MM.1S (cell line): Measurements from ENCODE around the gene ITPKA.
A peak's percentile ranks its signal among the peaks of the same experiment; 100 is the strongest.

ENCODE experiments used
- DNase-seq: peaks from one replicate; pipeline ENCODE4 v3.0.0-alpha.2; 2015
- H2AFZ ChIP-seq: fragments of 300-600 bp; sonication (generic); 2 replicates; pipeline ENCODE4 v1.6.0; 2016; ENCODE audit warnings: antibody characterized with exemption, low read length
- H3F3A ChIP-seq: fragments of 300-600 bp; sonication (generic); 2 replicates; pipeline ENCODE4 v1.6.1; 2016; ENCODE audit warnings: mild to moderate bottlenecking, antibody characterized with exemption, low read length, moderate library complexity, mixed read lengths; ENCODE audit not compliant: insufficient read depth
- H3K27ac ChIP-seq: fragments of 300-600 bp; sonication (generic); 2 replicates; pipeline ENCODE4 v1.5.1; 2016; ENCODE audit warnings: mild to moderate bottlenecking, low read length
- H3K27me3 ChIP-seq: fragments of 300-600 bp; sonication (generic); replicated peaks from 2 replicates; pipeline ENCODE4 v1.6.0; 2016; ENCODE audit warnings: low read length; ENCODE audit not compliant: insufficient read depth
- H3K36me3 ChIP-seq: fragments of 300-600 bp; sonication (generic); replicated peaks from 2 replicates; pipeline ENCODE4 v1.6.1; 2016; ENCODE audit warnings: mild to moderate bottlenecking, low read length, mixed read lengths; ENCODE audit not compliant: insufficient read depth
- H3K4me1 ChIP-seq: fragments of 300-600 bp; sonication (generic); 2 replicates; pipeline ENCODE4 v1.6.1; 2016; ENCODE audit warnings: low read length, mixed read lengths
- H3K4me2 ChIP-seq: fragments of 300-600 bp; sonication (generic); 2 replicates; pipeline ENCODE4 v1.6.0; 2016; ENCODE audit warnings: low read depth, low read length
- H3K4me3 ChIP-seq: fragments of 300-600 bp; sonication (generic); 2 replicates; pipeline ENCODE4 v1.5.1; 2016; ENCODE audit warnings: low read length, mixed read lengths
- H3K79me2 ChIP-seq: fragments of 300-600 bp; sonication (generic); 2 replicates; pipeline ENCODE4 v1.6.1; 2016; ENCODE audit warnings: mixed run types, low read length, mixed read lengths
- H3K9ac ChIP-seq: fragments of 300-600 bp; sonication (generic); 2 replicates; pipeline ENCODE4 v1.6.1; 2016; ENCODE audit warnings: low read length, mixed read lengths
- H3K9me2 ChIP-seq: fragments of 300-600 bp; sonication (generic); replicated peaks from 2 replicates; pipeline ENCODE4 v1.6.1; 2016; ENCODE audit warnings: mild to moderate bottlenecking, low read length, mixed read lengths; ENCODE audit not compliant: insufficient read depth
- H3K9me3 ChIP-seq: fragments of 300-600 bp; sonication (generic); replicated peaks from 2 replicates; pipeline ENCODE4 v1.6.1; 2016; ENCODE audit warnings: mild to moderate bottlenecking, low read length, mixed read lengths; ENCODE audit not compliant: insufficient read depth
- H4K20me1 ChIP-seq: fragments of 300-600 bp; sonication (generic); 2 replicates; pipeline ENCODE4 v1.6.1; 2016; ENCODE audit warnings: mild to moderate bottlenecking, low read length, moderate library complexity, mixed read lengths; ENCODE audit not compliant: insufficient read depth
- EZH2 ChIP-seq: fragments of 300-600 bp; sonication (generic); optimal IDR thresholded peaks from 2 replicates; pipeline ENCODE3; 2017; ENCODE audit warnings: low read depth, mild to moderate bottlenecking, antibody characterized with exemption, low read length, mixed read lengths
- EZH2phosphoT487 ChIP-seq: fragments of 300-600 bp; sonication (generic); IDR thresholded peaks from 2 replicates; pipeline ENCODE4 v1.6.1; 2018; ENCODE audit warnings: antibody characterized with exemption, low read length
- TF ChIP-seq, protein P1 (sequence below): fragments of 300-600 bp; sonication (generic); IDR thresholded peaks from 2 replicates; pipeline ENCODE4 v1.5.1; 2016; ENCODE audit warnings: antibody characterized with exemption, low read length, mixed read lengths

ITPKA gene

DNA sequence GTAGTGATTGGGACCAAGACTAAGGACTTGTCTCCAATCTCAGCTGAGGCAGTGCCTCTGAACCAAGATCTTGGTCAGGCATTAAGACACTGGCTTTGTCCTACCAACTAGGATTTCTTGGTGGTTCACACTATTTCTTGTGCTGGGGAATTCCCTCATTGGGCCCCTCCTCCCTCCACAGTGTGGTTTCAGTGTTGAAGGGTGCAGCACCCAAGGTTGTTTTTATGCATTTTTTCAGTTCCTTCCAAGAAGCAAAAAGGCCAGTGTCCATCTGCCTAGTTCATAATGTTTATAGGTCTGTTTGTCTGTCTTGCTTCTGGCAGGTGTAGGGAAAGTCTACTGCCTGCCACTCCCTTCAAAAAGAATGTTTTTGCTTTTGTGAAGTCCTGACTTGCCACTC is 10.6 kb upstream of the ITPKA start:
- Histone ChIP-seq H4K20me1 (no peaks in the 10 kb centered on the region; the same call in 1 of the 2 replicates), H3K4me2 (peak overlapping the region; percentile 34), H3K9ac (no peak overlapping the region; the same call in 1 of the 2 replicates), H3K36me3 (no peaks in the 10 kb centered on the region), H3K9me2 (no peaks in the 10 kb centered on the region), H3K9me3 (no peaks in the 10 kb centered on the region), H2AFZ (no peak overlapping the region), H3K27ac (peak overlapping the region; percentile 33; the same call in 1 of the 2 replicates), H3K4me1 (peaks cover 19% of the 10 kb centered on the region), H3K79me2 (no peaks in the 10 kb centered on the region), H3K27me3 (no peaks in the 10 kb centered on the region), H3F3A (peaks cover 6% of the 10 kb centered on the region; the same call in 1 of the 2 replicates), H3K4me3 (no peak overlapping the region)
- peak; percentile 45 for DNase-seq
- TF ChIP-seq EZH2phosphoT487 (no peak), EZH2 (no peak)
- TF ChIP-seq, protein P1, sequence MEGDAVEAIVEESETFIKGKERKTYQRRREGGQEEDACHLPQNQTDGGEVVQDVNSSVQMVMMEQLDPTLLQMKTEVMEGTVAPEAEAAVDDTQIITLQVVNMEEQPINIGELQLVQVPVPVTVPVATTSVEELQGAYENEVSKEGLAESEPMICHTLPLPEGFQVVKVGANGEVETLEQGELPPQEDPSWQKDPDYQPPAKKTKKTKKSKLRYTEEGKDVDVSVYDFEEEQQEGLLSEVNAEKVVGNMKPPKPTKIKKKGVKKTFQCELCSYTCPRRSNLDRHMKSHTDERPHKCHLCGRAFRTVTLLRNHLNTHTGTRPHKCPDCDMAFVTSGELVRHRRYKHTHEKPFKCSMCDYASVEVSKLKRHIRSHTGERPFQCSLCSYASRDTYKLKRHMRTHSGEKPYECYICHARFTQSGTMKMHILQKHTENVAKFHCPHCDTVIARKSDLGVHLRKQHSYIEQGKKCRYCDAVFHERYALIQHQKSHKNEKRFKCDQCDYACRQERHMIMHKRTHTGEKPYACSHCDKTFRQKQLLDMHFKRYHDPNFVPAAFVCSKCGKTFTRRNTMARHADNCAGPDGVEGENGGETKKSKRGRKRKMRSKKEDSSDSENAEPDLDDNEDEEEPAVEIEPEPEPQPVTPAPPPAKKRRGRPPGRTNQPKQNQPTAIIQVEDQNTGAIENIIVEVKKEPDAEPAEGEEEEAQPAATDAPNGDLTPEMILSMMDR, result no peak

DNA sequence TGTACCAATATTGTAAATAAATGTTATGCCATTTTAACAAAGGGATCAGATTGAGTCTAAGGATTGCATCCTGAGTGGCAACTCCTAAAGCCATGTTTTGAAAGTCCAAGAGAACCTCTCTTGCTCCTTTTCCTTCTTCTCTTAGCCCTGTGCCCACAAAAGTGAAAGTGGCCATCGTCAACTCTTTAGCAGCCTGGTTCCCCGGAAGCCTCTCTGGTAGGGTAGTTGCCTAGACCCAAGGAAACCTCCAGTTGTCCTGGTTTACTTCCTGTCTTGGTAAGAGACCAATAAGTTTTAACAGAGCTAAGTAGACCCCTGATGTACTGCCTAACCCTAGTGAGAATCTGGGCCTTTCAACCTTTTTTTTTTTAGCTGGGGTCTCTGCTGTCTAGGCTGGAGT is 10.2 kb upstream of the ITPKA start:
- TF ChIP-seq, protein P1, result no peak
- no peak for TF ChIP-seq EZH2
- no peak for TF ChIP-seq EZH2phosphoT487
- Histone ChIP-seq H3K36me3 (no peaks in the 10 kb centered on the region), H3K4me1 (peaks cover 19% of the 10 kb centered on the region), H3K4me3 (no peak overlapping the region), H3F3A (peaks cover 4% of the 10 kb centered on the region; the same call in 1 of the 2 replicates), H4K20me1 (no peaks in the 10 kb centered on the region; the same call in 1 of the 2 replicates), H3K27ac (peak overlapping the region; percentile 33; the same call in 1 of the 2 replicates), H3K9me3 (no peaks in the 10 kb centered on the region), H3K9ac (no peak overlapping the region; the same call in 1 of the 2 replicates), H2AFZ (no peak overlapping the region), H3K9me2 (no peaks in the 10 kb centered on the region), H3K79me2 (no peaks in the 10 kb centered on the region), H3K27me3 (no peaks in the 10 kb centered on the region), H3K4me2 (peak overlapping the region; percentile 34)
- no peak for DNase-seq

DNA sequence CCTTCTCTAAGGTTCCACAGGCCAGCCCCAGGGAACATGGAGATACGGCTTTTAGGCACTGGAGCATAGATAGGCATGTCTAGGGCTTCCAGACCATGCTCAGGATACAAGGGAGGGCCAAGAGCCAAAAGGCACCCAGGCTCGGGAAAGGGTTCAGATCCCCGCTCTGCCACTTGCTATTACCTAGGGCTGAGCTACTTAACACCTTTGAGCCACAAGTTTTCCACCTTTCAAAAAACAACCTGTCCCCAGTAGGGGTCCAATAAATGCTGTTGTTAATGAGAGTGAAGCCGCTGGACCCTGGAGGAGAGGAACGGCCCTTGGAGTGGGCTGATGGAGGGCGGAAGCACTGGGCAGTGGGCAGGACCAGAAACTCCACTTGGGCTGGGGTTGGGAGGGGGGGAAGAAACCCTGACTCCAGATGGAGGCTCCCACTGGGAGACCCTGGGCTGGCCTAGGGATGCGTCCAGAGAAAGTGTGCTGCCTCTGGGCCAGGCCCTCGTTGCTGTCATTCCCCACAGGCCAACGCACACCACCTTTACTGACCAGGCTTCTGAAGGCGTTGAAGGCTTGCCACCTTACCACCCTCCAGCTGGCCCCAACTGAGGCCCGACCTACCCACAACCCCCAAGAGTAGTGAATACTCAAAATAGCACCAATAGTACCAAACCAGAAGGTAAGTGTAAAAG is 8.6 kb upstream of the ITPKA start:
- Histone ChIP-seq H3K4me2 (no peak overlapping the region), H2AFZ (no peak overlapping the region), H3K9me3 (no peaks in the 10 kb centered on the region), H3F3A (0 out of 2 replicates have a peak, but pooled peaks cover 3% of the 10 kb centered on the region), H3K9ac (no peak overlapping the region), H3K9me2 (no peaks in the 10 kb centered on the region), H3K27ac (no peak overlapping the region), H3K36me3 (no peaks in the 10 kb centered on the region), H3K27me3 (no peaks in the 10 kb centered on the region), H3K4me1 (peaks cover 19% of the 10 kb centered on the region), H4K20me1 (no peaks in the 10 kb centered on the region; the same call in 1 of the 2 replicates), H3K79me2 (no peaks in the 10 kb centered on the region), H3K4me3 (no peak overlapping the region)
- DNase-seq, result no peak
- TF ChIP-seq EZH2 (no peak), EZH2phosphoT487 (no peak)
- TF ChIP-seq, protein P1, result no peak
